ENCODE data around the gene PTPN11.

GRCh38 chr12:112498580-112498979, 79.8 kb downstream of the PTPN11 start:
- no peak for TF ChIP-seq CTCF (IDR thresholded peaks at IDR 0.05)
- TF ChIP-seq POLR2A (IDR thresholded peaks at IDR 0.05) = no peak

Measured in esophagus squamous epithelium (tissue), 4 donors.